SH-SY5Y (cell line): ENCODE data around the gene IQCC.

ENCODE experiments used
- GATA2 ChIP-seq: IDR thresholded peaks from 2 replicates; pipeline ENCODE4 v1.6.1; 2011; ENCODE audit warnings: mild to moderate bottlenecking, low read depth, low read length
- GATA3 ChIP-seq: IDR thresholded peaks from 2 replicates; pipeline ENCODE4 v1.6.1; 2011; ENCODE audit warnings: low read depth, mild to moderate bottlenecking, low read length, moderate library complexity

DNA sequence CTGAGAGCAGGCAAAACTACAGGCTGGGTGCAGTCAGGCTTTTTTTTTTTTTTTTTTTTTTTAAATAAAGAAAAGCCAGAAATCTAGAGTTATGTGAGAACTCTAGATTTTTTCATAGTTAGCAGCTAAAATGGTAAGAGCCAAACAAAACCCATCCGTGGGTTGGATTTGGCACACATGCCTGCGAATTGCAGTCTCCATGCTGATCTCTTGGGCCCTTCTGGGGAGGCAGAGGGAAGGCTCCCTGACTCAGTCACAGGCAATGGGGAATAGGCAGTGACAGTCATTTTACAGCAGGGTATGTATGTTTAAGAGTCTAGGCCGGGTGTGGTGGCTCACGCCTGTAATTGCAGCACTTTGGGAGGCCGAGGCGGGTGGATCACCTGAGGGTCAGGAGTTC is 23.4 kb upstream of the IQCC start:
- TF ChIP-seq GATA2 (no peak), GATA3 (no peak)
